ENCODE results near the gene DUSP1.
"Not testable (repeated sequence)": the region's sequence is repeated elsewhere in the genome, so short reads cannot be mapped to it uniquely, and the experiment has no call there.

Gene DUSP1

DNA sequence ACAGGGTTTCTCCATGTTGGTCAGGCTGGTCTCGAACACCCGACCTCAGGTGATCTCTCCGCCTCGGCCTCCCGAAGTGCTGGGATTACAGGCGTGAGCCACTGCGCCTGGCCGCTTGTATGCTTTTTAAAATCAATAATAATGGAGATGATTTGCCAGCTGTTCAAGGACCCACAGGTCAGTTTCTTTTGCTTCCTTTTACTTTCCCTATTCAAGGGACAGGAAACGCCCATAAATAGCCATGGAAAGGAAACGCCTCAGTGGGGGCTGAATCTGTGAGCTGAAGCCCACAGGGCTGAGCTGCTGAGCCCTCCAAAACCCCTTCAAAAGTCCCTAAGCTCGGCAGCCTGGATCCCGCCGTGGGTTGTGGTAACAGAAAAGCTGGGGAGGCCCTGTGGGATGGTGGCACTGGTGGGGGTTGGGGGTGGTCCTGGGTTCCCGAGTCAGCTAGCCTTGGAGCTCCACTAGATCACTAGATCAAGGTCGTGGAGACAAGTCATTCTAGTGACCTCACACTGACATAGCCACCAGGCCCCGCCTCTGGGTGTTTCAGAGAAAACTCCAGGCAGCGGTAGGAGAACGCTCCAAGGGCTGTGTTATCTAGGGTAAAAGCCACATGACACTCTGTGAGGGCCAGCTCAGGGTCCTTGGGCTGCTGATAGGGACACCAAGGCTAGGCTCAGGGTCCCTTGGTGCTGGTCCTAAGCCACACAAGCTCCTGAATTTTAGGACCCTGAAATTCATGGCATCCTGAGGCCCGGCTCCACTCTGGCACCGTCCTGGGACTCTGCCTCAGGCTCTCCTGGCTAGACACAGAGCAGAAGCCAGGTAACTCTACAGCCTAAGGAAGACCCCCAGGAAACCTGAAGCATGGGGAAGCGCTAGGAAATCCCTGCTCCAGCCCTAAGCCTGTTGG, 18.0 kb upstream of the DUSP1 start:
- H3K79me2 ChIP-seq (ENCODE audit: insufficient read depth, low read length): no peaks in the 10 kb centered on the region
- no peaks in the 10 kb centered on the region for H3F3A ChIP-seq (ENCODE audit: low read depth)
- H3K4me2 ChIP-seq (ENCODE audit: low read depth, low read length, poor library complexity, severe bottlenecking): peak overlapping the region; percentile 31
- H3K27me3 ChIP-seq (ENCODE audit: insufficient read depth, low read length, poor library complexity, severe bottlenecking): no peaks in the 10 kb centered on the region
- peak overlapping the region; percentile 39 for H3K9ac ChIP-seq (ENCODE audit: low read depth, low read length, poor library complexity, severe bottlenecking)
- no peaks in the 10 kb centered on the region for H3K9me2 ChIP-seq (replicated peaks; ENCODE audit: low read depth, low read length)
- peaks cover 28% of the 10 kb centered on the region for H3K4me1 ChIP-seq (ENCODE audit: insufficient read depth, low read length, poor library complexity, severe bottlenecking)
- H3K4me3 ChIP-seq (ENCODE audit: low read length, poor library complexity, severe bottlenecking): no peak overlapping the region
- H2AFZ ChIP-seq (ENCODE audit: low read length): 0 out of 2 replicates have a peak overlapping the region, but pooled peaks have one; percentile 49
- H3K9me3 ChIP-seq (ENCODE audit: insufficient read depth, low read depth, low read length): no peaks in the 10 kb centered on the region
- no peak for TF ChIP-seq EZH2phosphoT487 (IDR thresholded peaks at IDR 0.05; ENCODE audit: borderline replicate concordance)
- TF ChIP-seq, protein P1, sequence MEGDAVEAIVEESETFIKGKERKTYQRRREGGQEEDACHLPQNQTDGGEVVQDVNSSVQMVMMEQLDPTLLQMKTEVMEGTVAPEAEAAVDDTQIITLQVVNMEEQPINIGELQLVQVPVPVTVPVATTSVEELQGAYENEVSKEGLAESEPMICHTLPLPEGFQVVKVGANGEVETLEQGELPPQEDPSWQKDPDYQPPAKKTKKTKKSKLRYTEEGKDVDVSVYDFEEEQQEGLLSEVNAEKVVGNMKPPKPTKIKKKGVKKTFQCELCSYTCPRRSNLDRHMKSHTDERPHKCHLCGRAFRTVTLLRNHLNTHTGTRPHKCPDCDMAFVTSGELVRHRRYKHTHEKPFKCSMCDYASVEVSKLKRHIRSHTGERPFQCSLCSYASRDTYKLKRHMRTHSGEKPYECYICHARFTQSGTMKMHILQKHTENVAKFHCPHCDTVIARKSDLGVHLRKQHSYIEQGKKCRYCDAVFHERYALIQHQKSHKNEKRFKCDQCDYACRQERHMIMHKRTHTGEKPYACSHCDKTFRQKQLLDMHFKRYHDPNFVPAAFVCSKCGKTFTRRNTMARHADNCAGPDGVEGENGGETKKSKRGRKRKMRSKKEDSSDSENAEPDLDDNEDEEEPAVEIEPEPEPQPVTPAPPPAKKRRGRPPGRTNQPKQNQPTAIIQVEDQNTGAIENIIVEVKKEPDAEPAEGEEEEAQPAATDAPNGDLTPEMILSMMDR (conservative IDR thresholded peaks at IDR 0.05; ENCODE audit: low read length): no peak
- H4K20me1 ChIP-seq (ENCODE audit: insufficient read depth, low read length, poor library complexity, severe bottlenecking): no peaks in the 10 kb centered on the region
- H3K36me3 ChIP-seq (ENCODE audit: insufficient read depth, low read length): no peaks in the 10 kb centered on the region

DNA sequence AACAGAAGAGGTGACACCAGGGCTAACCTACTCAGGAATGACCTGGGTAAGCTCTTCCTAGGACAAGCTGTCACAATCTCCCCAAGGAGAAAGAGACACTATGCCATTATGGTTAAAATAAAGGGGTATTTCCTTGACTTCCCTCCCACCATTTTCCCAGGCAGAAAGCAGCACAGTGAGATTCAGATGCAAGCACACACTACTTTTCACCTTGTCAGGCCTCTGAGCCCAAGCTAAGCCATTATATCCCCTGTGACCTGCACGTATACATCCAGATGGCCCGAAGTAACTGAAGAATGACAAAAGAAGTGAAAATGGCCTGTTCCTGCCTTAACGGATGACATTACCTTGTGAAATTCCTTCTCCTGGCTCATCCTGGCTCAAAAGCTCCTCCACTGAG, 16.5 kb upstream of the DUSP1 start:
- not testable (repeated sequence) for H3K4me3 ChIP-seq (ENCODE audit: low read length, poor library complexity, severe bottlenecking); H3K9me3 ChIP-seq (ENCODE audit: insufficient read depth, low read depth, low read length); H4K20me1 ChIP-seq (ENCODE audit: insufficient read depth, low read length, poor library complexity, severe bottlenecking); H2AFZ ChIP-seq (ENCODE audit: low read length); H3K4me2 ChIP-seq (ENCODE audit: low read depth, low read length, poor library complexity, severe bottlenecking); H3K36me3 ChIP-seq (ENCODE audit: insufficient read depth, low read length); H3K9me2 ChIP-seq (replicated peaks; ENCODE audit: low read depth, low read length); H3F3A ChIP-seq (ENCODE audit: low read depth); H3K79me2 ChIP-seq (ENCODE audit: insufficient read depth, low read length); H3K9ac ChIP-seq (ENCODE audit: low read depth, low read length, poor library complexity, severe bottlenecking); H3K27me3 ChIP-seq (ENCODE audit: insufficient read depth, low read length, poor library complexity, severe bottlenecking)
- peaks cover 18% of the 10 kb centered on the region for H3K4me1 ChIP-seq (ENCODE audit: insufficient read depth, low read length, poor library complexity, severe bottlenecking)

DNA sequence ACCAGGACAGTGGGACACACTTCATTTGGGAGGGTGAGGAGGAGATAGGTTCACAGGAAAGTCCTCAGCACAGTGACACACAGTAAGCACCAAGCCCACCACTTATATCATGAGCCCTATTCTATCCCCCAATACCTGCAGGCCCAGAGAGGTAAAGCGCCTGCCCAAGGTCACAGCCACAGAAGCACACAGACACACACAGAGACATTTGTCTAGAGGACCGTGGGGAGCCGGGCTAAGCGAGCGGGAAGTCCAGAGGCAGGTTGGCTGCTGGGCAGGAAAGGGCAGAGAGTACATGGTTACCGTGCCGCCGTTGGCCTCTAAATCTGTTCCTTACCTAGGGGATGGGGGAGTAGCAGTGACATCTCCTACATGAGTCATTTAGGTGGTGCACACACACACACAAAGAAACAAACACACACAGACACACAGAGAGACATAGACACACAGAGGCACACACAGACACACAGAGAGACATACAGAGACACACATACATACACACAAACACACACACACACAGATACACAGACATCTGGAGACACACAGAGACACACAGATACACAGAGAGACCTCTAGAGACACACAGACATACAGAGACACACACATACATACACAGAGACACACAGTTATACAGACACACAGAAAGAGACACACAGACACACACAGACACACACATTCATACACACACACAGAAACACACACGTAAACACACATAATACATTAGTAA, 15.9 kb upstream of the DUSP1 start:
- H3K27me3 ChIP-seq (ENCODE audit: insufficient read depth, low read length, poor library complexity, severe bottlenecking): no peaks in the 10 kb centered on the region
- H2AFZ ChIP-seq (ENCODE audit: low read length): no peak overlapping the region
- no peak for TF ChIP-seq EZH2phosphoT487 (IDR thresholded peaks at IDR 0.05; ENCODE audit: borderline replicate concordance)
- TF ChIP-seq, protein P1 (conservative IDR thresholded peaks at IDR 0.05; ENCODE audit: low read length): no peak
- no peaks in the 10 kb centered on the region for H3K9me2 ChIP-seq (replicated peaks; ENCODE audit: low read depth, low read length)
- H3K9ac ChIP-seq (ENCODE audit: low read depth, low read length, poor library complexity, severe bottlenecking): no peak overlapping the region
- H3K36me3 ChIP-seq (ENCODE audit: insufficient read depth, low read length): no peaks in the 10 kb centered on the region
- no peak overlapping the region for H3K4me2 ChIP-seq (ENCODE audit: low read depth, low read length, poor library complexity, severe bottlenecking)
- no peaks in the 10 kb centered on the region for H3F3A ChIP-seq (ENCODE audit: low read depth)
- H3K4me1 ChIP-seq (ENCODE audit: insufficient read depth, low read length, poor library complexity, severe bottlenecking): peaks cover 18% of the 10 kb centered on the region
- no peaks in the 10 kb centered on the region for H3K9me3 ChIP-seq (ENCODE audit: insufficient read depth, low read depth, low read length)
- no peaks in the 10 kb centered on the region for H3K79me2 ChIP-seq (ENCODE audit: insufficient read depth, low read length)
- no peak overlapping the region for H3K4me3 ChIP-seq (ENCODE audit: low read length, poor library complexity, severe bottlenecking)
- no peaks in the 10 kb centered on the region for H4K20me1 ChIP-seq (ENCODE audit: insufficient read depth, low read length, poor library complexity, severe bottlenecking)
